HepG2 (cell line): ENCODE results near the gene RCAN2. TPM values are rescaled to one million over a fixed set of nuclear protein-coding genes. Genes with fewer than 3 reads are reported as not detected.

Source experiments
- ATAC-seq: fragments of 200-7000 bp; cut with Tn5 transposase; 3 replicates; pipeline ENCODE4 v1.9.1; 2020; ENCODE audit warnings: mild to moderate bottlenecking, moderate library complexity
- BruUV-seq: library from RNA; stranded (reverse); fragments of 400-500 nt; replicated peaks from 2 replicates; lab custom pipeline; 2021; lab: Mats Ljungman, UMichigan
- CTCF ChIA-PET: fragments of 300-600 bp; formaldehyde crosslinking; extraction: SDS; loops from one replicate; lab custom pipeline; 2021; ENCODE audit warnings: low total read pairs, inconsistent platforms, low intra/inter-chr PET ratio; lab: Yijun Ruan, JAX
- POLR2A ChIA-PET: fragments of 350-600 bp; sonication (Branson Sonifier 250); formaldehyde crosslinking; loops from one replicate; lab custom pipeline; 2020; ENCODE audit warnings: antibody characterized with exemption, inconsistent platforms; lab: Yijun Ruan, JAX
- DNase-seq: peaks from one replicate; pipeline ENCODE4 v3.0.0-alpha.2; 2015; ENCODE audit warnings: low spot score
- FAIRE-seq: peaks from 3 replicates; lab custom pipeline; 2011; peaks lifted over from hg19 to GRCh38; lab: Jason Lieb, UNC
- H2AFZ ChIP-seq: one replicate; pipeline ENCODE4 v1.6.1; 2011; ENCODE audit warnings: low read length, inconsistent platforms
- H3K27ac ChIP-seq: fragments of 300-600 bp; 3 replicates; pipeline ENCODE4 v1.8.0; 2011; ENCODE audit warnings: mixed run types, mild to moderate bottlenecking, mixed read lengths, low read length, inconsistent platforms; ENCODE audit not compliant: insufficient read depth; ENCODE audit errors: extremely low read length
- H3K27me3 ChIP-seq, 2 experiments: fragments of 200-600 bp in 1 of 2; 2 replicates in 1 of 2; 3 replicates in 1 of 2; pipeline versions ENCODE4 v1.6.0 to v1.8.0; 2011; ENCODE audit warnings: low read length in 2 of 2, mild to moderate bottlenecking in 2 of 2, moderate library complexity in 2 of 2, inconsistent platforms in 1 of 2; ENCODE audit not compliant: insufficient read depth in 2 of 2, control insufficient read depth in 1 of 2
- H3K36me3 ChIP-seq, 2 experiments: fragments of 200-600 bp in 1 of 2; replicated peaks in 1 of 2; 2 replicates in 1 of 2; 3 replicates in 1 of 2; pipeline versions ENCODE4 v1.5.1 to v1.8.0; 2011; ENCODE audit warnings: low read length in 2 of 2, inconsistent platforms in 1 of 2; ENCODE audit not compliant: insufficient read depth in 2 of 2, control insufficient read depth in 1 of 2
- H3K4me1 ChIP-seq: 2 replicates; pipeline ENCODE4 v1.5.1; 2012; ENCODE audit warnings: low read length, inconsistent platforms; ENCODE audit not compliant: insufficient read depth
- H3K4me2 ChIP-seq: 2 replicates; pipeline ENCODE4 v1.6.0; 2011; ENCODE audit warnings: low read depth, low read length, inconsistent platforms
- H3K4me3 ChIP-seq, 3 experiments: fragments of 200-600 bp in 1 of 3; sonication (generic), shearing (Covaris generic) in 1 of 3; replicated peaks in 1 of 3; 2 replicates each; pipeline ENCODE4 v1.5.1; 2011 to 2016; ENCODE audit warnings: low read length in 3 of 3, inconsistent platforms in 2 of 3, low read depth in 2 of 3, mild to moderate bottlenecking in 2 of 3, control low read depth in 1 of 3, mixed read lengths in 1 of 3; ENCODE audit not compliant: insufficient read depth in 1 of 3
- H3K79me2 ChIP-seq: one replicate; pipeline ENCODE4 v1.6.1; 2011; ENCODE audit warnings: low read length, inconsistent platforms; ENCODE audit not compliant: insufficient read depth
- H3K9ac ChIP-seq: 2 replicates; pipeline ENCODE4 v1.6.0; 2011; ENCODE audit warnings: mild to moderate bottlenecking, low read depth, low read length, inconsistent platforms; ENCODE audit not compliant: insufficient read depth
- H3K9me3 ChIP-seq: 2 replicates; pipeline ENCODE4 v1.5.1; 2012; ENCODE audit warnings: mild to moderate bottlenecking, low read length
- H4K20me1 ChIP-seq: 2 replicates; pipeline ENCODE4 v1.6.0; 2011; ENCODE audit warnings: inconsistent platforms, mild to moderate bottlenecking, low read length, moderate library complexity; ENCODE audit not compliant: insufficient read depth
- GATAD1 ChIP-seq: IDR thresholded peaks from 2 replicates; pipeline ENCODE4 v1.6.1; 2016; ENCODE audit warnings: missing genetic modification reagents, missing compliant biosample characterization
- HOXA3 ChIP-seq: sonication (generic); formaldehyde crosslinking; IDR thresholded peaks from 2 replicates; pipeline ENCODE4 v1.5.0; 2020; ENCODE audit warnings: missing genetic modification reagents
- IKZF5 ChIP-seq: IDR thresholded peaks from 2 replicates; pipeline ENCODE4 v1.6.1; 2018; ENCODE audit warnings: missing genetic modification reagents, mild to moderate bottlenecking, missing compliant biosample characterization
- NR2F6 ChIP-seq, 2 experiments: IDR thresholded peaks; 2 replicates each; pipeline ENCODE4 v1.6.1; 2016; ENCODE audit warnings: antibody characterized with exemption in 1 of 2, mild to moderate bottlenecking in 1 of 2
- POLR2AphosphoS5 ChIP-seq: IDR thresholded peaks from 2 replicates; pipeline ENCODE4 v1.6.1; 2012; ENCODE audit warnings: low read depth, low read length
- RNF2 ChIP-seq: fragments of 450-650 bp; conservative IDR thresholded peaks from 2 replicates; pipeline ENCODE4 v1.6.1; 2016; ENCODE audit warnings: low read depth
- SRSF4 ChIP-seq: fragments of 200-400 bp; formaldehyde crosslinking; IDR thresholded peaks from one replicate; pipeline ENCODE4 v1.6.1; 2018; ENCODE audit warnings: mild to moderate bottlenecking, low read depth, low read length, moderate library complexity; ENCODE audit not compliant: poor library complexity, severe bottlenecking
- TOPORS ChIP-seq: sonication (generic); formaldehyde crosslinking; IDR thresholded peaks from 2 replicates; pipeline ENCODE4 v1.8.0; 2023; ENCODE audit warnings: mild to moderate bottlenecking, missing genetic modification reagents
- ZKSCAN8 ChIP-seq: IDR thresholded peaks from 2 replicates; pipeline ENCODE4 v1.6.1; 2016; ENCODE audit warnings: borderline replicate concordance, missing genetic modification reagents, missing compliant biosample characterization
- ZNF101 ChIP-seq: sonication (generic); formaldehyde crosslinking; IDR thresholded peaks from 2 replicates; pipeline ENCODE4 v1.4.0; 2020; ENCODE audit warnings: mild to moderate bottlenecking, low read depth, missing genetic modification reagents, borderline replicate concordance
- ZNF407 ChIP-seq: sonication (generic); formaldehyde crosslinking; IDR thresholded peaks from one replicate; pipeline ENCODE4 v1.5.1; 2020; ENCODE audit warnings: mild to moderate bottlenecking, missing genetic modification reagents; ENCODE audit errors: not compliant biosample characterization
- ZNF607 ChIP-seq: sonication (generic); formaldehyde crosslinking; IDR thresholded peaks from 2 replicates; pipeline ENCODE4 v1.5.1; 2020; ENCODE audit warnings: missing genetic modification reagents, mild to moderate bottlenecking, borderline replicate concordance
- ZNF670 ChIP-seq: sonication (generic); formaldehyde crosslinking; IDR thresholded peaks from 2 replicates; pipeline ENCODE4 v1.8.0; 2022; ENCODE audit warnings: mild to moderate bottlenecking, missing genetic modification reagents, borderline replicate concordance
- ZNF800 ChIP-seq: sonication (generic); formaldehyde crosslinking; IDR thresholded peaks from 2 replicates; pipeline ENCODE4 v1.4.0; 2020; ENCODE audit warnings: missing genetic modification reagents
- WGBS: methylation state at CpG from one replicate; pipeline ENCODE4 v1.1.6; 2017; ENCODE audit warnings: low lambda C conversion rate; 5-methylcytosine and 5-hydroxymethylcytosine counted together
- in situ Hi-C: cut with HindIII; loops from 2 replicates; pipeline ENCODE4 v1.10.0; 2017; ENCODE audit warnings: low pct_unique_long_range_greater_than_20kb; ENCODE audit not compliant: extremely low pct_ligation_motif_present
- intact Hi-C: fragments of 100-400 bp; cut with micrococcal nuclease; formaldehyde crosslinking; loops from one replicate; pipeline ENCODE4 v1.10.0; 2022; ENCODE audit not compliant: unreplicated experiment
- polyA plus RNA-seq, 8 experiments: library from polyadenylated mRNA; depleted of rRNA in 3 of 8; stranded (reverse) in 7 of 8; unstranded in 1 of 8; fragments of >200 nt; fragmentation: Illumina TruSeq in 4 of 8; extraction: Trizol in 4 of 8; gene quantifications; 2 replicates each; pipeline versions ENCODE4 v1.2.1 to v1.2.3, GENCODE V29; 2011 to 2016; ENCODE audit warnings: low read depth in 4 of 8, missing spikeins in 1 of 8, mixed read lengths in 1 of 8; ENCODE audit not compliant: insufficient read depth in 1 of 8
- total RNA-seq, 5 experiments: library from RNA; depleted of rRNA; stranded (reverse); fragments of >200 nt; fragmentation: Illumina TruSeq; extraction: Trizol; gene quantifications; 2 replicates each; pipeline ENCODE4 v1.2.3, GENCODE V29; 2016; ENCODE audit warnings: low read depth in 1 of 5

Gene RCAN2
- total and polyA plus RNA-seq, 2 of the 13 experiments (the other 11 are each of a cell fraction or from before 2014, with no cell fraction given), result not detected

DNA sequence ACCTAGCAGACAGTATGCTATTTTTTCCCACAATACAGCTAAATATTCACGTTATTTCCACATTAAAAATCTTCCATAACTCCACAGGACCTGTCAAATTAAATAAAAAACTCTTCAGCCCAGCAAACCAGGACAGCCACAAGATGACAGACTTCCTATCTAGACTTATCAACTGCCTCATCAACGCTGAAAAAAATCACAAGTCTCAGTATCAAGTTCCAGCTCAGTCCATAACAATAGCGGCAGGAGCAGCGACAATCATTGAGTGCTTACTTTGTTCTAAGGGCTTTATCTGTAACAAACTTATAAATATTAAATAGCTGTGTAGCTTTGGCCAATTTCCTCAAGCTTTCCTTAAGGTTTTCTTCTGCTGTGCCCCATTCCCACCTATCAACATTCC is 24.7 kb downstream of the RCAN2 start:
- CTCF ChIA-PET, result no interaction called here
- no peak for ATAC-seq
- TF ChIP-seq RNF2 (no peak), ZNF407 (no peak), ZNF607 (CRISPR knock-in tag) (no peak), NR2F6 (IDR thresholded peaks at IDR 0.05) (no peak), NR2F6 (CRISPR knock-in tag; IDR thresholded peaks at IDR 0.05) (no peak), POLR2AphosphoS5 (no peak), GATAD1 (no peak), ZNF670 (CRISPR knock-in tag) (no peak), ZNF101 (CRISPR knock-in tag) (no peak), TOPORS (CRISPR knock-in tag) (no peak), IKZF5 (no peak), ZNF800 (CRISPR knock-in tag) (no peak), HOXA3 (CRISPR knock-in tag) (no peak), ZKSCAN8 (CRISPR knock-in tag) (no peak), SRSF4 (no peak)

More for the DNA sequence above, 24.7 kb downstream of the RCAN2 start:
- H3K9ac ChIP-seq, result no peak overlapping the region
- no peaks in the 10 kb centered on the region for H3K4me1 ChIP-seq
- BruUV-seq, result no TSS peak
- H4K20me1 ChIP-seq, result no peaks in the 10 kb centered on the region
- no peak for DNase-seq
- no peak overlapping the region for H3K4me3 ChIP-seq
- no peaks in the 10 kb centered on the region for H3K27me3 ChIP-seq
- no peak overlapping the region for H3K27ac ChIP-seq
- H3K36me3 ChIP-seq, result no peaks in the 10 kb centered on the region
- no peak overlapping the region for H2AFZ ChIP-seq
- FAIRE-seq, result no peak
- no peaks in the 10 kb centered on the region for H3K9me3 ChIP-seq
- intact Hi-C loops, result no loop called here
- no peak overlapping the region for H3K4me2 ChIP-seq
- 1% methylated on average over 4 of the region's 4 CpGs for whole genome bisulfite sequencing
- in situ Hi-C loops, result no loop called here
- no peaks in the 10 kb centered on the region for H3K79me2 ChIP-seq
- POLR2A ChIA-PET, result no interaction called here
